Measurements from ENCODE around the gene DSCAML1.
"Not testable (repeated sequence)": the region's sequence is repeated elsewhere in the genome, so short reads cannot be mapped to it uniquely, and the experiment has no call there.

Gene DSCAML1

DNA sequence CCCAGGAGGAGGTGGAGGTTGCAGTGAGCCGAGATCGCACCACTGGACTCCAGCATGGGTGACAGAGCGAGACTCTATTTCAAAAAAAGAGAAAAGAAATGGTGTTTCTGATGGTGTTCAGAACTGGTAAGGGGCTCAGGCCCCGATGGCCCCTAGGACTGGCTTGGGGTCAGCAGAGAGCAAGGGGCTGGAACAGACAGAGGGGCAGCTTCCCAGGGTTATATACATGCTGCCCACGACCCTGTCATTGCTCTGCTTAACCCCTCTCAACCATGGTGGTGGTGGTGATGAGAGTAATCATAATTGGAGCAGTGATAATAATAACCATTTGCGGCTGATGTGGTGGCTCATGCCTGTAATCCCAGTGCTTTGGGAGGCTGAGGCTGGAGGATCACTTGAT, 390.0 kb downstream of the DSCAML1 start:
- H4K12ac ChIP-seq (ENCODE audit: low read depth, low read length), result no peak overlapping the region
- H4K8ac ChIP-seq (ENCODE audit: low read depth, low read length), result no peak overlapping the region
- no peak overlapping the region for H3K27ac ChIP-seq (ENCODE audit: low read depth, low read length)
- no peaks in the 10 kb centered on the region for H3K27me3 ChIP-seq (ENCODE audit: insufficient read depth, low read length)
- no peak overlapping the region for H3K4me2 ChIP-seq (ENCODE audit: low read length)
- DNase-seq, result no peak
- H4K91ac ChIP-seq (ENCODE audit: low read depth, low read length), result no peak overlapping the region
- H3K4me3 ChIP-seq (ENCODE audit: low read depth, low read length), result no peak overlapping the region
- H3K9ac ChIP-seq (ENCODE audit: low read length), result no peak overlapping the region
- no peak overlapping the region for H3K14ac ChIP-seq (ENCODE audit: low read length)
- no peak overlapping the region for H3K23ac ChIP-seq (ENCODE audit: low read length)
- H2AFZ ChIP-seq (ENCODE audit: insufficient read depth, low read length, poor library complexity), result no peak overlapping the region
- peaks cover 4 to 8% of the 10 kb centered on the region in 2 experiments for H3K4me1 ChIP-seq (ENCODE audit: control insufficient read depth in 1 of 2, insufficient read depth in 2 of 2, low read length in 2 of 2)
- no peak overlapping the region for H2AK5ac ChIP-seq (ENCODE audit: low read length)
- no CpG with 5 or more reads among the region's 6 CpGs for WGBS (ENCODE audit: extremely low coverage, insufficient coverage, insufficient read length)
- no peak overlapping the region for H3K18ac ChIP-seq (ENCODE audit: low read length)
- H3K36me3 ChIP-seq (ENCODE audit: control insufficient read depth in 1 of 2, insufficient read depth in 2 of 2, low read length in 2 of 2), result peaks cover 23 to 30% of the 10 kb centered on the region in 2 experiments
- H3K79me1 ChIP-seq (ENCODE audit: low read length), result no peaks in the 10 kb centered on the region
- H3K4ac ChIP-seq (ENCODE audit: low read depth, low read length), result no peak overlapping the region
- no peaks in the 10 kb centered on the region for H3K79me2 ChIP-seq (ENCODE audit: control insufficient read depth, insufficient read depth, low read length, poor library complexity)
- H2BK120ac ChIP-seq (ENCODE audit: insufficient read depth, low read length, poor library complexity), result no peak overlapping the region
- H3K9me3 ChIP-seq (ENCODE audit: insufficient read depth, low read depth, low read length), result peaks cover 5% of the 10 kb centered on the region
- H2BK5ac ChIP-seq (ENCODE audit: low read depth, low read length, poor library complexity), result no peak overlapping the region
- no peak overlapping the region for H2BK12ac ChIP-seq (ENCODE audit: low read length)

GRCh38 chr11:117405898-117406297, 391.1 kb downstream of the DSCAML1 start:
- not testable (repeated sequence) for H3K27ac ChIP-seq (ENCODE audit: low read depth, low read length)
- WGBS (ENCODE audit: extremely low coverage, insufficient coverage, insufficient read length), result no CpG with 5 or more reads among the region's 2 CpGs

DNA sequence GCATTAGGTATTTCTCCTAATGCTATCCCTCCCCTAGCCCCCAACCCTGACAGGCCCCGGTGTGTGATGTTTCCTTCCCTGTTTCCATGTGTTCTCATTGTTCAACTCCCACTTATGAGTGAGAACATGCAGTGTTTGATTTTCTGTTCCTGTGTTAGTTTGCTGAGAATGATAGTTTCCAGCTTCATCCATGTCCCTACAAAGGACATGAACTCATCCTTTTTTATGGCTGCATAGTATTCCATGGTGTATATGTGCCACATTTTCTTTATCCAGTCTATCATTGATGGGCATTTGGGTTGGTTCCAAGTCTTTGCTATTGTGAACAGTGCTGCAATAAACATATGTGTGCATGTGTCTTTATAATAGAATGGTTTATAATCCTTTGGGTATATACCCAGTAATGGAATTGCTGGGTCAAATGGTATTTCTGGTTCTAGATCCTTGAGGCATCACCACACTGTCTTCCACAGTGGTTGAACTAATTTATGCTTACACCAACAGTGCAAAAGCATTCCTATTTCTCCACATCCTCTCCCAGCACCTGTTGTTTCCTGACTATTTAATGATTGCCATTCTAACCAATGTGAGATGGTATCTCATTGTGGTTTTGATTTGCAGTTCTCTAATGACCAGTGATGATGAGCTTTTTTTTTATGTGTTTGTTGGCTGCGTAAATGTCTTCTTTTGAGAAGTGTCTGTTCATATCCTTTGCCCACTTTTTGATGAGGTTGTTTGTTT, 397.7 kb downstream of the DSCAML1 start:
- H3K27me3 ChIP-seq (ENCODE audit: insufficient read depth, low read length); H3K9me3 ChIP-seq (ENCODE audit: insufficient read depth, low read depth, low read length); H3K18ac ChIP-seq (ENCODE audit: low read length); H4K12ac ChIP-seq (ENCODE audit: low read depth, low read length); H3K4me3 ChIP-seq (ENCODE audit: low read depth, low read length); H3K9ac ChIP-seq (ENCODE audit: low read length); H2BK5ac ChIP-seq (ENCODE audit: low read depth, low read length, poor library complexity); H3K79me1 ChIP-seq (ENCODE audit: low read length); H3K4me1 ChIP-seq (ENCODE audit: control insufficient read depth in 1 of 2, insufficient read depth in 2 of 2, low read length in 2 of 2); H3K79me2 ChIP-seq (ENCODE audit: control insufficient read depth, insufficient read depth, low read length, poor library complexity); H2BK120ac ChIP-seq (ENCODE audit: insufficient read depth, low read length, poor library complexity); H3K14ac ChIP-seq (ENCODE audit: low read length); H3K4me2 ChIP-seq (ENCODE audit: low read length); H4K8ac ChIP-seq (ENCODE audit: low read depth, low read length); H2BK12ac ChIP-seq (ENCODE audit: low read length); H3K27ac ChIP-seq (ENCODE audit: low read depth, low read length); H3K23ac ChIP-seq (ENCODE audit: low read length); DNase-seq; H3K4ac ChIP-seq (ENCODE audit: low read depth, low read length); H2AFZ ChIP-seq (ENCODE audit: insufficient read depth, low read length, poor library complexity); H4K91ac ChIP-seq (ENCODE audit: low read depth, low read length); H2AK5ac ChIP-seq (ENCODE audit: low read length): not testable (repeated sequence)
- no CpG with 5 or more reads among the region's 2 CpGs for WGBS (ENCODE audit: extremely low coverage, insufficient coverage, insufficient read length)
- H3K36me3 ChIP-seq (ENCODE audit: control insufficient read depth in 1 of 2, insufficient read depth in 2 of 2, low read length in 2 of 2), result peaks cover 26 to 29% of the 10 kb centered on the region in 2 experiments

More at GRCh38 chr11:117405898-117406297, 391.1 kb downstream of the DSCAML1 start:
- not testable (repeated sequence) for H3K9me3 ChIP-seq (ENCODE audit: insufficient read depth, low read depth, low read length); H2BK12ac ChIP-seq (ENCODE audit: low read length); H3K18ac ChIP-seq (ENCODE audit: low read length); H2AFZ ChIP-seq (ENCODE audit: insufficient read depth, low read length, poor library complexity); H2BK5ac ChIP-seq (ENCODE audit: low read depth, low read length, poor library complexity); H3K14ac ChIP-seq (ENCODE audit: low read length); H3K9ac ChIP-seq (ENCODE audit: low read length); H4K8ac ChIP-seq (ENCODE audit: low read depth, low read length); H3K4ac ChIP-seq (ENCODE audit: low read depth, low read length); H3K79me1 ChIP-seq (ENCODE audit: low read length); DNase-seq; H2AK5ac ChIP-seq (ENCODE audit: low read length); H4K12ac ChIP-seq (ENCODE audit: low read depth, low read length); H3K23ac ChIP-seq (ENCODE audit: low read length); H3K4me3 ChIP-seq (ENCODE audit: low read depth, low read length); H4K91ac ChIP-seq (ENCODE audit: low read depth, low read length); H3K27me3 ChIP-seq (ENCODE audit: insufficient read depth, low read length); H2BK120ac ChIP-seq (ENCODE audit: insufficient read depth, low read length, poor library complexity); H3K4me1 ChIP-seq (ENCODE audit: control insufficient read depth in 1 of 2, insufficient read depth in 2 of 2, low read length in 2 of 2); H3K4me2 ChIP-seq (ENCODE audit: low read length); H3K79me2 ChIP-seq (ENCODE audit: control insufficient read depth, insufficient read depth, low read length, poor library complexity)
- H3K36me3 ChIP-seq (ENCODE audit: control insufficient read depth in 1 of 2, insufficient read depth in 2 of 2, low read length in 2 of 2), result peaks cover 23 to 30% of the 10 kb centered on the region in 2 experiments

DNA sequence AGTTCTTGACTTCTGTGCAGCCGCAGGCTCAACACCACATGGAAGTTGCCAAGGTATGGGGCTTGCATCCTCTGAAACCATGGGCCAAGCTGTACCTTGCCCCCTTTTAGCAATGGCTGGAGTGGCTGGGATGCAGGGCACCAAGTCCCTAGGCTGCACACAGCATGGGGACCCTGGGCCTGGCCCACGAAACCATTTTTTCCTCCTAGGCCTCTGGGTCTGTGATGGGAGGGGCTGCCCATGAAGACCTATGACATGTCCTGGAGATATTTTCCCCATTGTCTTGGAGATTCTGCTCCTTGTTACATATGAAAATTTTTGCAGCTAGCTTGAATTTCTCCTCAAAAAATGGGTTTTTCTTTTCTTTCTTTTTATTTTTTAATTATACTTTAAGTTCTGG, 398.4 kb downstream of the DSCAML1 start:
- not testable (repeated sequence) for H2AK5ac ChIP-seq (ENCODE audit: low read length); H2BK12ac ChIP-seq (ENCODE audit: low read length); H4K91ac ChIP-seq (ENCODE audit: low read depth, low read length); H2BK120ac ChIP-seq (ENCODE audit: insufficient read depth, low read length, poor library complexity); H3K4me3 ChIP-seq (ENCODE audit: low read depth, low read length); H3K27ac ChIP-seq (ENCODE audit: low read depth, low read length); H3K79me1 ChIP-seq (ENCODE audit: low read length); H4K8ac ChIP-seq (ENCODE audit: low read depth, low read length); H3K18ac ChIP-seq (ENCODE audit: low read length); H2BK5ac ChIP-seq (ENCODE audit: low read depth, low read length, poor library complexity); H3K9ac ChIP-seq (ENCODE audit: low read length); DNase-seq; H4K12ac ChIP-seq (ENCODE audit: low read depth, low read length); H3K4me1 ChIP-seq (ENCODE audit: control insufficient read depth in 1 of 2, insufficient read depth in 2 of 2, low read length in 2 of 2); H3K9me3 ChIP-seq (ENCODE audit: insufficient read depth, low read depth, low read length); H3K79me2 ChIP-seq (ENCODE audit: control insufficient read depth, insufficient read depth, low read length, poor library complexity); H3K4ac ChIP-seq (ENCODE audit: low read depth, low read length); H3K23ac ChIP-seq (ENCODE audit: low read length); H3K4me2 ChIP-seq (ENCODE audit: low read length); H3K14ac ChIP-seq (ENCODE audit: low read length); H3K27me3 ChIP-seq (ENCODE audit: insufficient read depth, low read length); H2AFZ ChIP-seq (ENCODE audit: insufficient read depth, low read length, poor library complexity)
- no CpG with 5 or more reads among the region's 2 CpGs for WGBS (ENCODE audit: extremely low coverage, insufficient coverage, insufficient read length)
- H3K36me3 ChIP-seq (ENCODE audit: control insufficient read depth in 1 of 2, insufficient read depth in 2 of 2, low read length in 2 of 2), result peaks cover 29 to 32% of the 10 kb centered on the region in 2 experiments
